PC-3 (cell line): ENCODE results near the gene MDP1.

Source experiments
- CTCF ChIP-seq: fragments of 300-600 bp; sonication (generic); conservative IDR thresholded peaks from 2 replicates; pipeline ENCODE4 v1.5.1; 2017; ENCODE audit warnings: antibody characterized with exemption, low read depth, mild to moderate bottlenecking, low read length
- EZH2 ChIP-seq: fragments of 300-600 bp; sonication (generic); IDR thresholded peaks from one replicate; pipeline ENCODE4 v1.6.1; 2017; ENCODE audit warnings: antibody characterized with exemption, mild to moderate bottlenecking, low read length; ENCODE audit not compliant: unreplicated experiment
- EZH2phosphoT487 ChIP-seq: fragments of 300-600 bp; sonication (generic); IDR thresholded peaks from 2 replicates; pipeline ENCODE4 v1.6.1; 2018; ENCODE audit warnings: mild to moderate bottlenecking, antibody characterized with exemption, low read length, borderline replicate concordance

DNA sequence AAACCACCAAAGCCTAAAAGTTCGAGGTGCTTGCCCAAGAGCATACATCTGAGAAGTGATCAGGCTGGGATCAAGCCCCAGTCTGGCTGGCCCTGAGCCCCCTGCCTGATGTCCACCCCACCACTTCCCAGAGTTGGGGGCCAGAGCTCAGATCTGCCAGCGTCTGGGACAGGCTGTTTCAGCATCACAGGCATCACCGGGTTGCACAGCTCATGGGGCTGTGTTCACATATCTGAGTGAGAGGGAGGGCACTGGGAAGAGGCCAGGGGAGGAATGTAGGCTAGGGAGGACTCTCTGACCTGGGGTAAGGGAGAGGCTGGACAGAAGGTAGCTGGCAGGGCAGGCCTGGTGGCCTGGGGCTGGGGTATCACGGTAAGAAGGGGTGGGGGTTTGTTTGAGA lies 41.1 kb upstream of the MDP1 start:
- TF ChIP-seq CTCF (no peak), EZH2phosphoT487 (no peak), EZH2 (no peak)
